ENCODE measurements around the gene IGF2. TPM values are rescaled to one million over a fixed set of nuclear protein-coding genes. Genes with fewer than 3 reads are reported as not detected.

IGF2 gene
- polyA plus RNA-seq, 1 experiment: 16.6 TPM

DNA sequence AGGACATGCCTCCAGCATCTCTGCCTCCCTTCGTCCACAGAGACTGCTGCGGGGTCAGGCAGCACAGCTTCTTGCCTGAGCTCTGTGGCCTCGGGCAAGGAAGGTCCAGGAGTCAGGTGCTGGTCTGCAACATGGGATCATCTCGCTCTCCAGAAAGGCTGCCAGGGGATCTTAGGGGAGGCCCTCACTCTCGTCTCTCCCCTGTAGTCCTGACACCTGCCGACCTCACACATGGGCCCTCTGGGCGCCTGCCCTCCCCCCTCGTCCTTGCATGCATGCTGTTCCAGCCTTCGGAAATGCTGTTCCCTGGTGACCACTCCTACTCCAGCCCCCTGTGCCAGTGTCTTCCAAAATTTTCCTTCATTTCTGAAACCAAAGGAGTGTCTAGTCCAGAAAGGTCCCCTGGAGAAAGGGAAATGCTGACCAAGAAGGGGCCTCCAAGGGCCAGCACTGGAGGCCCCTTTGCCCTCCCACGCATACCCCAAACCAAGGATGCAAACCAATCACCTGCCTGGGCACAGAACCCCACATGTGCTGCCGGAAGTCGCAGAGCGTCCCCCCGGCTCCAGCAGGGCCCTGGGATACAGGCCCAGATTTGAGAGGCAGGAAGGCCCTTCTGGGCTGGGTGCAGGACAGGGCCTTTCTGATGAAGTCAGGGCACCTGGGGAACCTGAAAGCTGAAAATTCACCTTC, 41.0 kb downstream of the IGF2 start:
- peaks cover 24% of the 10 kb centered on the region for H3K9me3 ChIP-seq (ENCODE audit: control insufficient read depth, insufficient read depth, low read length)
- H3K27ac ChIP-seq (ENCODE audit: low read depth, low read length): peak overlapping the region; percentile 93
- H3K4me3 ChIP-seq (ENCODE audit: low read depth, low read length): no peak overlapping the region
- H3K27me3 ChIP-seq (ENCODE audit: control insufficient read depth, insufficient read depth, low read length): no peaks in the 10 kb centered on the region
- TF ChIP-seq, protein P1, sequence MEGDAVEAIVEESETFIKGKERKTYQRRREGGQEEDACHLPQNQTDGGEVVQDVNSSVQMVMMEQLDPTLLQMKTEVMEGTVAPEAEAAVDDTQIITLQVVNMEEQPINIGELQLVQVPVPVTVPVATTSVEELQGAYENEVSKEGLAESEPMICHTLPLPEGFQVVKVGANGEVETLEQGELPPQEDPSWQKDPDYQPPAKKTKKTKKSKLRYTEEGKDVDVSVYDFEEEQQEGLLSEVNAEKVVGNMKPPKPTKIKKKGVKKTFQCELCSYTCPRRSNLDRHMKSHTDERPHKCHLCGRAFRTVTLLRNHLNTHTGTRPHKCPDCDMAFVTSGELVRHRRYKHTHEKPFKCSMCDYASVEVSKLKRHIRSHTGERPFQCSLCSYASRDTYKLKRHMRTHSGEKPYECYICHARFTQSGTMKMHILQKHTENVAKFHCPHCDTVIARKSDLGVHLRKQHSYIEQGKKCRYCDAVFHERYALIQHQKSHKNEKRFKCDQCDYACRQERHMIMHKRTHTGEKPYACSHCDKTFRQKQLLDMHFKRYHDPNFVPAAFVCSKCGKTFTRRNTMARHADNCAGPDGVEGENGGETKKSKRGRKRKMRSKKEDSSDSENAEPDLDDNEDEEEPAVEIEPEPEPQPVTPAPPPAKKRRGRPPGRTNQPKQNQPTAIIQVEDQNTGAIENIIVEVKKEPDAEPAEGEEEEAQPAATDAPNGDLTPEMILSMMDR (IDR thresholded peaks at IDR 0.05; ENCODE audit: low read depth, low read length): no peak
- CTCF ChIA-PET: interaction anchor here (1.6 kb wide), 1 partner anchor 53 kb away, joined by 8 read pairs; no protein-coding TSS in a partner anchor
- DNase-seq (ENCODE audit: low read depth, low spot score): no peak
- POLR2A ChIA-PET: interaction anchor here (1.0 to 2.5 kb wide), 3 partner anchors 23 to 52 kb away, joined by 3 to 14 read pairs (median 8); no protein-coding TSS in a partner anchor

DNA sequence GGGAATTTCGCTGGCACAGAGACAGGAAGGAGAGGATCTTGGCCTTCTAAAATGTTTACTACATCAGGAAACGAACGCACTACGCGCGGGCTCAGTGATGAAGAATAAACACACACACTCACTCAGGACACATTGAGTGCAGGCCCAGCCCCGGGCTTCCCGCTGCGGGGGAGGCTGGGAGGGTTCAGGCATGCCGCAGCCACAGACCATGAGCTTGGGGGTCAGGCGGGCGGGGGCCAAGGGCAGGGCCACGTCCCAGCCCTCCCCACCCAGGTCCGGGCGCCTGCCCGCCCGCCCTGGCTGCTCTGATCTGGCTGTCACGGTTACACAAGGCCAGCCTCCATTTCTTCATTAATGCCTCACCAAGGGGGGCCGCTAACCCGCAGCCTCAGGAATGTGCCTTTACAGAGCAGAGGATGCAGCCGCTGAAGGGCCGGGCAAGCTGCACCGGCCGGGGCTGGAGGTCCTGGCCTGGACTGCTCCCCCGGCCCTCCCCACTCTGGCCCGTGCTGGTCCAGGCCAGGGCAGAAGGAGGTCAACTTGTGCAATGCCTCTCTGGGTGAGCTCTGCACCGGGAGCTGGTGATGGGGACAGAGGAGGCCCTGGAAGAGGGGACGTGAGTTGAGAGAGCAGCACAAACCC, 41.7 kb downstream of the IGF2 start:
- peak overlapping the region; percentile 93 for H3K27ac ChIP-seq (ENCODE audit: low read depth, low read length)
- TF ChIP-seq, protein P1 (IDR thresholded peaks at IDR 0.05; ENCODE audit: low read depth, low read length): no peak
- CTCF ChIA-PET: interaction anchor here (1.6 kb wide), 1 partner anchor 53 kb away, joined by 8 read pairs; no protein-coding TSS in a partner anchor
- no peaks in the 10 kb centered on the region for H3K27me3 ChIP-seq (ENCODE audit: control insufficient read depth, insufficient read depth, low read length)
- H3K9me3 ChIP-seq (ENCODE audit: control insufficient read depth, insufficient read depth, low read length): peaks cover 27% of the 10 kb centered on the region
- no peak overlapping the region for H3K4me3 ChIP-seq (ENCODE audit: low read depth, low read length)
- POLR2A ChIA-PET: interaction anchor here (0.6 to 2.5 kb wide), 5 partner anchors 12 to 52 kb away, joined by 3 to 14 read pairs (median 4); no protein-coding TSS in a partner anchor
- peak; percentile 69 for DNase-seq (ENCODE audit: low read depth, low spot score)

DNA sequence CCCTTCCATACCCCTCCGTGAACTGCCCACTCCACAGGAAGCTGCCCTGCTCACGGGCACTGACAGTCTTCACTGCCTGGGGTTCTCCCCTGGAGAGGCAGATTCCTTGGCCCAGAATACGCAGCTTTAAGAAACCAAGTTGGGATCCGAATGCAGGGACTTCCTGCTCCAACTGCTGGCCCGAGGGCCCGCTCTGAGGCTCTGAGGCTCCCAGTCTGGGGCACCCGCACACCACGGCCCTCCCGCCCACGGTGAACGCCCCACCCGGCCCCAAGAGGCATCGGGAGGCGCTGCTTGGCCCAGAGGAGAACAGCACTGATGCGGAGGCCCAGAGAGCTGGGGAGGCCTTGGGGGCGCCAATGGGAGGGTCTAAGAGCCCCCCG, 42.3 kb downstream of the IGF2 start:
- DNase-seq (ENCODE audit: low read depth, low spot score): no peak
- Histone ChIP-seq H3K27me3 (ENCODE audit: control insufficient read depth, insufficient read depth, low read length) (no peaks in the 10 kb centered on the region), H3K27ac (ENCODE audit: low read depth, low read length) (peak overlapping the region; percentile 93), H3K4me3 (ENCODE audit: low read depth, low read length) (no peak overlapping the region), H3K9me3 (ENCODE audit: control insufficient read depth, insufficient read depth, low read length) (peaks cover 27% of the 10 kb centered on the region)
- CTCF ChIA-PET: interaction anchor here (1.3 to 2.1 kb wide), 2 partner anchors 54 to 59 kb away, joined by 4 read pairs; no protein-coding TSS in a partner anchor
- TF ChIP-seq, protein P1 (IDR thresholded peaks at IDR 0.05; ENCODE audit: low read depth, low read length): no peak
- POLR2A ChIA-PET: interaction anchor here (0.6 to 2.5 kb wide), 6 partner anchors 12 to 53 kb away, joined by 3 to 14 read pairs (median 4); no protein-coding TSS in a partner anchor

DNA sequence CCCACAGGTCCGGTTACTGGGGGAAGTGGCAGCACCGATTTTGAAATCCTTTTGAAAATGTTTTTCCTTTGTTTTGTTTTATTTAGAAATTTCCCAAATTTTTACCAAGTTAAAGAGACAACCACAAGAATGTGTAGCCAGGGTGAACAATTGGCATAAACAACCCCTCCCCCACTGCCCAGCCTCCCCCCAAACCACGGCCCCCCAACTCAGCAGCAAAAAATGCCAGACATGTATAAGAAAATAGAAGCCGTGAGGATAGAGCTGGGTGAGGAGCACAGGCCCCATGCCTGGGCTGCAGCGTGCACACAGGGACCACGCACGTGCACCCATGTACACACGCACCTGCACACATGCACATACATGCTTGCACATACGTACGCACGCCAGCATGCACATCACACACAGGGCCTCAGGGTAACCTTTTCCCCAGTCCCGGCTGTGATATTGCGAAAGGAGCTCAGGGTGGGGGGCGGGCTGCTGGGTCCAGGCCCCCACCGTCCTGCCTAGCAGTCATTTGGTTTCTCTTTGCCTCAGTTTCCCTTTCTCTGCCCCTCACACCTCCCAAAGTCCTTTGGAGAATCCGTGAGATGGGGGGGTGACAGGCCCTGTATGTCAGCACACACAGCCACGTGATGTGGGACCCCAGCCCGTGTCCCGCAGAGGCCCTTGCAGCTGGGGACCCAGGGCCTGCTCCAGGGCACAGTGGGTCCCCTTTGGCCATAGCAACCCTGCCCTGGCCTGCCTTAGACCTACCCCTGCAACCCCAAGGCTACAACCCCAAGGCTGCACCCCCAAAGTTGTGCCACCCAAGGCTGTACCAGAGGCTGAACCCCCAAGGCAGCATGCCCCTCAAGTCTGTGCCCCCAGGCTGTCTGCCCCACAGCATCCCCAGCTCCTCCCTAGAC, 42.9 kb downstream of the IGF2 start:
- POLR2A ChIA-PET: interaction anchor here (0.6 to 2.5 kb wide), 5 partner anchors 19 to 661 kb away, joined by 3 to 14 read pairs (median 4); no protein-coding TSS in a partner anchor
- TF ChIP-seq, protein P1 (IDR thresholded peaks at IDR 0.05; ENCODE audit: low read depth, low read length): no peak
- Histone ChIP-seq H3K4me3 (ENCODE audit: low read depth, low read length) (no peak overlapping the region), H3K9me3 (ENCODE audit: control insufficient read depth, insufficient read depth, low read length) (peaks cover 27% of the 10 kb centered on the region), H3K27ac (ENCODE audit: low read depth, low read length) (peak overlapping the region; percentile 93), H3K27me3 (ENCODE audit: control insufficient read depth, insufficient read depth, low read length) (no peaks in the 10 kb centered on the region)
- DNase-seq (ENCODE audit: low read depth, low spot score): no peak
- CTCF ChIA-PET: interaction anchor here (0.6 to 2.1 kb wide), 5 partner anchors 19 to 58 kb away, joined by 3 to 5 read pairs (median 4); no protein-coding TSS in a partner anchor

All from AG04450 (cell line).